Lower lobe of right lung (tissue), 2 donors: ENCODE results near the gene NWD2. TPM values are rescaled to one million over a fixed set of nuclear protein-coding genes. Genes with fewer than 3 reads are reported as not detected.

Source experiments
- ATAC-seq, 2 donors: fragments of 200-7000 bp; cut with Tn5 transposase; one replicate each; pipeline ENCODE4 v1.9.1; 2020 to 2022; ENCODE audit warnings: mild to moderate bottlenecking in 2 of 2, moderate library complexity in 2 of 2
- DNase-seq: peaks from one replicate; pipeline ENCODE4 v3.0.0-alpha.2; 2020
- H3K27ac ChIP-seq: fragments of 200-600 bp; one replicate; pipeline ENCODE4 v1.8.0; 2022
- H3K27me3 ChIP-seq: fragments of 200-600 bp; one replicate; pipeline ENCODE4 v1.8.0; 2022; ENCODE audit warnings: low read depth
- H3K36me3 ChIP-seq: fragments of 200-600 bp; one replicate; pipeline ENCODE4 v1.8.0; 2022; ENCODE audit warnings: mild to moderate bottlenecking
- H3K4me1 ChIP-seq: fragments of 200-600 bp; one replicate; pipeline ENCODE4 v1.8.0; 2022
- H3K4me3 ChIP-seq: fragments of 200-600 bp; one replicate; pipeline ENCODE4 v1.8.0; 2022; ENCODE audit warnings: mild to moderate bottlenecking
- H3K9me3 ChIP-seq: fragments of 200-600 bp; one replicate; pipeline ENCODE4 v1.8.0; 2022
- intact Hi-C: fragments of 100-400 bp; cut with DNase I; formaldehyde crosslinking; loops from one replicate; pipeline ENCODE4 v1.11.0; 2022
- total RNA-seq: library from RNA; stranded (reverse); fragmentation: NEBNext Ultra II Directional; extraction: Animal tissue kit (Norgen Biotek cat#: 25700); gene quantifications from one replicate; pipeline ENCODE4 v1.2.1, GENCODE V29; 2021
- TF ChIP-seq, protein P1 (sequence below): fragments of 200-600 bp; IDR thresholded peaks from one replicate; pipeline ENCODE4 v1.8.0; 2022; ENCODE audit warnings: antibody characterized with exemption, mild to moderate bottlenecking
- donor health status: DM: no; HTN: yes; CAD: no; lungs with severe emphysema.

The NWD2 gene
- total RNA-seq, 1 donor from 2014 or later: not detected

DNA sequence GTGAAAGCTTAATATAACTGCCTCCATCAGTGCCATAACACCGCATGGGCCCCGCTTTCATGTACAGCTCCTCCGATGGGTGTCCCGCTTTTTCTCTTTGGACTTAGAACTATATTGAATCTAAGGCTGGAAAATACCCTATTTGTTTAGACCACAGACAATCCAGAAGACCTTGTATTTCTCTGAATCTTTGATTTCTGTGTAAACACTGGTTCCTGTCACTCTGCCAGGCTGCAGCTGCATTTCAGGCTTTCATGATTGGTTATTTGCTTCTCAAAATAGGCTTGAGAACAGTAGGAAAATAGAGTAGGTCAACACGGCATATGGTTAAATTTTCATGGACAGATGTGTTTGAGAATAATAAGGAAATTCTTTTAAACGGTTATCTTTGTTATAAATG, 80.0 kb downstream of the NWD2 start:
- TF ChIP-seq, protein P1, sequence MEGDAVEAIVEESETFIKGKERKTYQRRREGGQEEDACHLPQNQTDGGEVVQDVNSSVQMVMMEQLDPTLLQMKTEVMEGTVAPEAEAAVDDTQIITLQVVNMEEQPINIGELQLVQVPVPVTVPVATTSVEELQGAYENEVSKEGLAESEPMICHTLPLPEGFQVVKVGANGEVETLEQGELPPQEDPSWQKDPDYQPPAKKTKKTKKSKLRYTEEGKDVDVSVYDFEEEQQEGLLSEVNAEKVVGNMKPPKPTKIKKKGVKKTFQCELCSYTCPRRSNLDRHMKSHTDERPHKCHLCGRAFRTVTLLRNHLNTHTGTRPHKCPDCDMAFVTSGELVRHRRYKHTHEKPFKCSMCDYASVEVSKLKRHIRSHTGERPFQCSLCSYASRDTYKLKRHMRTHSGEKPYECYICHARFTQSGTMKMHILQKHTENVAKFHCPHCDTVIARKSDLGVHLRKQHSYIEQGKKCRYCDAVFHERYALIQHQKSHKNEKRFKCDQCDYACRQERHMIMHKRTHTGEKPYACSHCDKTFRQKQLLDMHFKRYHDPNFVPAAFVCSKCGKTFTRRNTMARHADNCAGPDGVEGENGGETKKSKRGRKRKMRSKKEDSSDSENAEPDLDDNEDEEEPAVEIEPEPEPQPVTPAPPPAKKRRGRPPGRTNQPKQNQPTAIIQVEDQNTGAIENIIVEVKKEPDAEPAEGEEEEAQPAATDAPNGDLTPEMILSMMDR: no peak
- Histone ChIP-seq H3K27me3 (no peaks in the 10 kb centered on the region), H3K27ac (no peak overlapping the region), H3K36me3 (no peaks in the 10 kb centered on the region), H3K9me3 (no peaks in the 10 kb centered on the region), H3K4me1 (no peaks in the 10 kb centered on the region), H3K4me3 (no peak overlapping the region)
- intact Hi-C loops: no loop called here
- ATAC-seq: no peak
- no peak for DNase-seq

DNA sequence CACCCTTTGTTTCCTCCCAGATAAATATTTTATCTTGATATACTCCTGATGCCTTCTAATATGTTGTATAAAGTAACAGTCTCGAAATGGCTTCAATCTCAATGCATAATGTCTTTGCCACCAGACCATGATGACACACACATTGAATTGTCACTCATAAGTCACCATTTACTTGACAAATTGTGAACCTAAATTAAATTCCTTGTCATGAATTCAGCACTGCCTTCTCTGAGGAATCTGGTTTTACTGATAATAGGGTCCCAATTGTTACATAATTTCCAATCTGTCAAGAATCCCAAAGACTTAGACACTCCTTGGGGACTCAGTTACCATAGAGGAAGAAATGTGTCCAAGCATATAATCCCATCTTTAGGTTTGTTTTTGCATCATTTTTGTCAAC, 82.3 kb downstream of the NWD2 start:
- TF ChIP-seq, protein P1: no peak
- H3K9me3 ChIP-seq: no peaks in the 10 kb centered on the region
- intact Hi-C loops: no loop called here
- no peaks in the 10 kb centered on the region for H3K27me3 ChIP-seq
- no peaks in the 10 kb centered on the region for H3K4me1 ChIP-seq
- H3K36me3 ChIP-seq: no peaks in the 10 kb centered on the region
- no peak for ATAC-seq
- DNase-seq: no peak
- H3K4me3 ChIP-seq: no peak overlapping the region
- H3K27ac ChIP-seq: no peak overlapping the region

DNA sequence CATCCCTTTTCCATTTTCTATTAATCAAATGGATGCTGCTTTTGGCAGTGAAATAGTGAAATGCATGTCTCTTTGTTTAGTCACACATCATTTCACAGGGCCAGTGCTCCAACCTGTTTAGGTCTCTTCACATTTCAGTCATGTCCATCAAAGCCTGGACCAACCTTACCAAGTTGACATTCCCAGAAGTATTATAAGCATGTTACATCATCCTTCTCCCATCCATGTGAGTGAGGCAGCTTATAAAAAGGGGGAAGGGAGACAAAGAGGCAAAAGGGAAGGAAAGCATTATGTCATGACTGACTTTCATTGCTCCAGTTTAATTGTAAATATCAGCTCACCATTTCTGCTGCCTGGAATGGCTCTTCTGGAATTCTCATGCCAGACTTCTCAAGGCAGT, 94.4 kb downstream of the NWD2 start:
- Histone ChIP-seq H3K4me3 (no peak overlapping the region), H3K36me3 (no peaks in the 10 kb centered on the region), H3K27ac (no peak overlapping the region), H3K9me3 (peaks cover under 1% of the 10 kb centered on the region), H3K27me3 (no peaks in the 10 kb centered on the region), H3K4me1 (no peaks in the 10 kb centered on the region)
- DNase-seq (no peak), ATAC-seq (no peak)
- TF ChIP-seq, protein P1: no peak
- intact Hi-C loops: no loop called here

DNA sequence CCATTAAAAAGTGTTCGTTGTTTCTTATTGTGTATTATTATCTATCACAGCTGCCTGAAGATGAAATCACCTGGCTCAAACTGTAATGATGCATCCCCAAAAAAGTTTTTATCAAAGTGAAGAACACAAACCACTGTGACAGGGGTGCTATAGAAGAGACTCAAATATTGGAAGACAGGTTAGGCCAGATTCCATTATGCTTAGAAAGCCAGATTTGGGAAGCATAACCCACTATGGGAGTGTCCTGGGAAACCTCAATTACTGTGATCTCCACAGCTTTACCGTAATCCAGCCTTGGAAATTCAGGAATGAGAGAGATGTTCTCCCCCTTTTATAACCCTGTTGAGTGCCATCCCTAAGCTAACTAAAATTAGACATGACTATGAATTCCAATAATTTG, 114.2 kb downstream of the NWD2 start:
- Histone ChIP-seq H3K4me1 (no peaks in the 10 kb centered on the region), H3K4me3 (no peak overlapping the region), H3K27me3 (no peaks in the 10 kb centered on the region), H3K27ac (no peak overlapping the region), H3K36me3 (no peaks in the 10 kb centered on the region), H3K9me3 (no peaks in the 10 kb centered on the region)
- DNase-seq (no peak), ATAC-seq (no peak)
- intact Hi-C loops: no loop called here
- TF ChIP-seq, protein P1: no peak

DNA sequence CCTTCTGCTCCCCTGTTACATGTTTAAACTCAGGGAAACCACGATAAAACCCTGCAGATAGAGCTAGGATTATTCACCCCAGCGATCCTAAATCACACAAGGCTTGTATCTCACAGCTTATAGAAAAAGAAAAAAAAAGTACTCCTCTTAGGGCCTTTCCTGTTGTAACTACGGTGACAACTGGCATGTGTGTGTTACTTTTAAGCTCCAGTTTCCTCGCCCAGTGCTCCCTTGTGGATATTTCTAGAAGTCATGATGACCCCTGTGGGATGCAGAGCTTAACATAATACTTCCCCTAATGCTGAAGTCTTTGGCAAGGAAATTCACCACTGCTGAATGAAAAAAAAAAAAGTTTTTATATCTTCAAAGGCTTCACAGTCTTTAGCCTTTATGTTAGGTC, 114.7 kb downstream of the NWD2 start:
- no peak for ATAC-seq
- TF ChIP-seq, protein P1: no peak
- intact Hi-C loops: no loop called here

DNA sequence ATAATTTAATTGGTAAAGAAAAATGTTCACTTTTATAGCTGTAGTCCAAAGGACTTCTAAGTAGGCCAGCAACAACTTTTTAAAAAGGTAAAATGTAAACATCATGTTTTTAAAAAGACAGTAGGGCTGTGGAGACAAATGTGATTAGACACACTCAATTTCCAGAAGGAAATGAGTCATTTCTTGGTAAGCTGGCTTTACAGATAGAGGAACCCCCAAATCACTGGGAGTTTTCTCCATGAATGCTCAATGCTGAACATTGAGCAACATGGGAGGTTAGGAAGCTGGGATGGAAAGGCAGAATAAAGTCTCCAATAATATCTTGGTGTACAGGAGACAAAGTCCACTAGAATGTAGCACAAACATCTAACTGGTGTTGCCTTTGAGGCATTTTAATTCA, 121.3 kb downstream of the NWD2 start:
- Histone ChIP-seq H3K4me3 (no peak overlapping the region), H3K4me1 (no peaks in the 10 kb centered on the region), H3K9me3 (no peaks in the 10 kb centered on the region), H3K27me3 (no peaks in the 10 kb centered on the region), H3K27ac (no peak overlapping the region), H3K36me3 (no peaks in the 10 kb centered on the region)
- ATAC-seq (no peak), DNase-seq (no peak)
- TF ChIP-seq, protein P1: no peak
- intact Hi-C loops: no loop called here

More for the DNA sequence above, 114.7 kb downstream of the NWD2 start:
- Histone ChIP-seq H3K27ac (no peak overlapping the region), H3K9me3 (no peaks in the 10 kb centered on the region), H3K4me3 (no peak overlapping the region), H3K4me1 (no peaks in the 10 kb centered on the region), H3K36me3 (no peaks in the 10 kb centered on the region), H3K27me3 (no peaks in the 10 kb centered on the region)
- no peak for DNase-seq
